SK-N-MC (cell line): ENCODE results near the gene ABTB2.

Source experiments
- DNase-seq: peaks from one replicate; pipeline ENCODE4 v3.0.0-alpha.2; 2011; ENCODE audit warnings: low read depth, low spot score
- H3K27ac ChIP-seq: fragments of 200-600 bp; sonication (generic); 2 replicates; pipeline ENCODE4 v1.5.1; 2016; ENCODE audit warnings: mixed run types
- H3K36me3 ChIP-seq: fragments of 200-600 bp; sonication (generic); 2 replicates; pipeline ENCODE4 v1.6.1; 2017; ENCODE audit warnings: antibody characterized with exemption, low read length, mixed read lengths; ENCODE audit not compliant: insufficient read depth
- H3K4me3 ChIP-seq: fragments of 200-600 bp; sonication (generic); 2 replicates; pipeline ENCODE4 v1.5.1; 2016
- H3K9ac ChIP-seq: fragments of 200-600 bp; sonication (generic); 2 replicates; pipeline ENCODE4 v1.8.0; 2017; ENCODE audit warnings: mixed run types, mixed read lengths; ENCODE audit not compliant: insufficient read length
- H3K9me3 ChIP-seq: fragments of 200-600 bp; sonication (generic); 2 replicates; pipeline ENCODE4 v1.6.1; 2017; ENCODE audit warnings: low read depth, mild to moderate bottlenecking, antibody characterized with exemption, low read length, moderate library complexity, mixed read lengths
- EZH2 ChIP-seq: fragments of 200-600 bp; sonication (generic); IDR thresholded peaks from one replicate; pipeline ENCODE4 v1.6.1; 2017; ENCODE audit warnings: antibody characterized with exemption
- FOXP2 ChIP-seq: optimal IDR thresholded peaks from 2 replicates; pipeline ENCODE3; 2011; ENCODE audit warnings: mild to moderate bottlenecking, moderate library complexity; ENCODE audit not compliant: insufficient read depth; ENCODE audit errors: extremely low read length, control extremely low read depth
- POLR2AphosphoS5 ChIP-seq: IDR thresholded peaks from 2 replicates; pipeline ENCODE4 v1.6.1; 2012; ENCODE audit warnings: mild to moderate bottlenecking, low read depth, low read length, borderline replicate concordance

ABTB2 gene

GRCh38 chr11:34276352-34276864 is 81.4 kb downstream of the ABTB2 start:
- Histone ChIP-seq H3K9me3 (no peaks in the 10 kb centered on the region), H3K27ac (peak overlapping the region; percentile 53; the same call in 1 of the 2 replicates), H3K36me3 (no peaks in the 10 kb centered on the region), H3K9ac (peak overlapping the region; percentile 8), H3K4me3 (no peak overlapping the region; the same call in 1 of the 2 replicates)
- DNase-seq: no peak
- TF ChIP-seq POLR2AphosphoS5 (no peak), FOXP2 (no peak), EZH2 (no peak)

GRCh38 chr11:34275486-34275885 is 82.3 kb downstream of the ABTB2 start:
- H3K27ac ChIP-seq: peak overlapping the region; percentile 53
- no peak overlapping the region for H3K9ac ChIP-seq
- H3K4me3 ChIP-seq: no peak overlapping the region

GRCh38 chr11:34274712-34275398 is 83.0 kb downstream of the ABTB2 start:
- no peak for DNase-seq
- peak overlapping the region; percentile 53; the same call in 1 of the 2 replicates for H3K27ac ChIP-seq
- no peak overlapping the region for H3K4me3 ChIP-seq
- H3K9ac ChIP-seq: no peak overlapping the region
- TF ChIP-seq FOXP2 (no peak), EZH2 (no peak), POLR2AphosphoS5 (no peak)
- no peaks in the 10 kb centered on the region for H3K36me3 ChIP-seq
- no peaks in the 10 kb centered on the region for H3K9me3 ChIP-seq

More at GRCh38 chr11:34275486-34275885, 82.3 kb downstream of the ABTB2 start:
- TF ChIP-seq POLR2AphosphoS5 (no peak), FOXP2 (no peak), EZH2 (no peak)
- H3K36me3 ChIP-seq: no peaks in the 10 kb centered on the region
- no peak for DNase-seq
- H3K9me3 ChIP-seq: no peaks in the 10 kb centered on the region

- Histone ChIP-seq H3K27ac (no peak overlapping the region), H3K36me3 (no peaks in the 10 kb centered on the region), H3K4me3 (no peak overlapping the region), H3K9ac (no peak overlapping the region), H3K9me3 (no peaks in the 10 kb centered on the region)
- TF ChIP-seq FOXP2 (no peak), POLR2AphosphoS5 (no peak), EZH2 (no peak)
- DNase-seq: no peak
These were observed 84.7 kb downstream of the ABTB2 start for GRCh38 chr11:34273099-34273498.

DNA sequence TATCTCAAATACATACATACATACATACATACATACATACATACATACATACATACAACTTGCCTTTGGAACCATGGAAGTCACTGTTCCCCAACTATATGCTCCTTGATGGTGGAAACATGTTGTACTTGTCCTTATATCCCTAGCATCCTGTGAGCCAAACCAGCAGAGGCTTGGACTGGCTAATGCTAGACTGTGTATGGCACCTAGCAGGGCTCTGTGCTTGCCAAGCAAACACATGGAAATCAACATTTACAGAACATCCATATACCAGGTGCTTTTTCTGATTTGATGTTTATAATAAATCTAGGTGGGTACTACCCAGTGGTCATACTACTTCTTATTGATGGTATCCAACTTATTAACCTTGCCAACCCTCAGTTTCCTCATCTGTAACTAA is 86.1 kb downstream of the ABTB2 start:
- H3K27ac ChIP-seq: no peak overlapping the region
- no peak overlapping the region for H3K4me3 ChIP-seq
- TF ChIP-seq POLR2AphosphoS5 (no peak), FOXP2 (no peak), EZH2 (no peak)
- no peaks in the 10 kb centered on the region for H3K36me3 ChIP-seq
- DNase-seq: no peak
- H3K9ac ChIP-seq: no peak overlapping the region
- H3K9me3 ChIP-seq: no peaks in the 10 kb centered on the region

DNA sequence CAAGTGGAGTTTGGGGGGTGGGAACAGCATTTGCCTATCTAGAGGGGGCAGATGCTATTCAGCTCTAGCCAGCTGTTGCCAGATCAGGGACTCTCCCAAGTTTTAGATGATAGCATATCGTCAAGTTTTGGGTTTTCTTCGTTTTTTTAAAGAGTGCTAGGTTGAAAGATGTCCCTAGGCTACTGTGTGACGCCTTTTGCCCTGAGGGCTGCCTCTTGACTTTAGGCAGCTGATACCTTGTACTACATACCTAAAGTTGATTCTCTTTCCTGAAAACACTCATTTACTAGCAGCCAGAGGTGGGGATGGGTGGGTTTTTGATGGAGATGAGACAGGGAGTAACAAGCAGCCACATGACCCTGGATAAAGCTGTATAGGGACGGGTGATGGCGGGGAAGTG is 87.1 kb downstream of the ABTB2 start:
- no peaks in the 10 kb centered on the region for H3K9me3 ChIP-seq
- no peak overlapping the region for H3K4me3 ChIP-seq
- no peaks in the 10 kb centered on the region for H3K36me3 ChIP-seq
- H3K27ac ChIP-seq: no peak overlapping the region
- H3K9ac ChIP-seq: no peak overlapping the region
- no peak for TF ChIP-seq POLR2AphosphoS5
- no peak for TF ChIP-seq FOXP2
- no peak for TF ChIP-seq EZH2
- DNase-seq: no peak

- TF ChIP-seq FOXP2: no peak
- no peak for TF ChIP-seq EZH2
- no peak for TF ChIP-seq POLR2AphosphoS5
- H3K4me3 ChIP-seq: no peak overlapping the region
- H3K9ac ChIP-seq: no peak overlapping the region
- H3K36me3 ChIP-seq: no peaks in the 10 kb centered on the region
- no peak for DNase-seq
- H3K9me3 ChIP-seq: no peaks in the 10 kb centered on the region
- H3K27ac ChIP-seq: no peak overlapping the region
These were observed 88.0 kb downstream of the ABTB2 start for GRCh38 chr11:34269694-34270245.

DNA sequence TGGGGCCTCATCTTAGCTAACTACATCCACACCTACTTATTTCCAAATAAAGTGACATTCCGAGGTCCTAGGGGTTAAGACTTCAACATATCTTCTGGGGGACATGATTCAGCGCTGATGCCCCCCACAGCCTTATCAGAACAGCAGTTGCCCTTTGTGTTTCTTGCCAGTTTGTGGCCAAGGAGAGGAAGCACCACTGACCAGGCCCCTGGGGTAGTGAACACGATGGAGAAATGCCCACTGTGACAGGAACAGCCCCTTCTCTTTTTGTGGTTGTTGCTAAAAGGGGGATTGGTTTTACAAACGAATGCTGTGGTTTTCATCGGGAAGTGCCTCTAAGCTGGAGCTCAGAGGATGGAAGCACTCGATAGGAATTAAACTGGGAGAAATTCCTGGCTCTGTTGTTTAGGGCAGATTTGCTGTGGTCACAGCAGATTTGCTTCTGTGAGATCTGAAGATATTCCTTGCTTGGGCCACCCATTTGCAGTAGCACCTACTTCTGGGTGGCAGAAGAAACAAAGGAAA is 88.8 kb downstream of the ABTB2 start:
- no peak for DNase-seq
- H3K4me3 ChIP-seq: no peak overlapping the region
- TF ChIP-seq EZH2 (no peak), POLR2AphosphoS5 (no peak), FOXP2 (no peak)
- no peaks in the 10 kb centered on the region for H3K9me3 ChIP-seq
- no peaks in the 10 kb centered on the region for H3K36me3 ChIP-seq
- H3K9ac ChIP-seq: no peak overlapping the region
- peak overlapping the region; percentile 69; the same call in 1 of the 2 replicates for H3K27ac ChIP-seq
